GM19467 (cell line): Measurements from ENCODE around the gene STAMBP.
"Not testable (repeated sequence)": the region's sequence is repeated elsewhere in the genome, so short reads cannot be mapped to it uniquely, and the experiment has no call there.

ENCODE experiments used
- ATAC-seq: cut with Tn5 transposase; IDR thresholded peaks from one replicate; pipeline ENCODE4 v1.9.1; 2021; ENCODE audit warnings: mild to moderate bottlenecking, moderate library complexity; ENCODE audit not compliant: unreplicated experiment

Gene STAMBP

DNA sequence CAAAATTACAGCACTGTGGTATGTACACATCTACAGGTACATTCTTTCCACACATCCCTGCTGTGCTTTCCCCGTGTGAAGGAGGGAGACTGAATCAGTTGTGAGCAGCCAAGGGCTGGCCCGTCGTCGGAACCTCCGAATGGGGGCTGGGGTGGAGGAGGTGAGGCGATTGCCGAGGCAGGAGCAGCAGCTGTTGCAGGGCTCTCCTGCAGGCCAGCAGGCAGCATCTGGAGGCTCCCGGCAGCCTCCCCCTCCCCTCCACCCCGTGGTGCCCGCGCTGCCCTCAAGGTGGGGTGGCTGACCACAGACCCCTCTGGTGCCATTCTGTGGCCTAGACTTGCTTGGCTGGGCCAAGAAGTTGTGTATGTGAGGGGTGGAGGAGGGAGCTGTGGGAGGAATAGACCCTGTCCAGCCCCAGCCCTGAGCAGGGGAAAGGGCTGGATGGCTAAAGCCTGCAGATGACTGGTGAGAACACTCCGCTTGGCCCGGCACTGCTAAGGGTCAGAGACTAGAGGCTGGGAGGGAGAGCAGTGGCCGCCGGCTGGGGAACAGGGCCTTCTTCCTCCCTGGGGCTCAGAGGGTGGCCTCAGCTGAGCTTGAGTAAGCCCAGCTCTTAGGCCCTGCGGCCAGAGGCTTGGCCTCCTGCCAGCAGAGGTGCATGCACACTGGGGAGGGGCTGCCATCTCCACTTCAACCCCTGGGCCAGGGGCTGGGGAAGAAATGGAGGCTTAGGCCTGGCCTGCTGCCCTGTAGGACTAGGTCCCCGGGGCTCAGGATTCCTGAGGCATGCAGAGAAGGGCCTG, 7.6 kb downstream of the STAMBP start:
- ATAC-seq, result no peak

DNA sequence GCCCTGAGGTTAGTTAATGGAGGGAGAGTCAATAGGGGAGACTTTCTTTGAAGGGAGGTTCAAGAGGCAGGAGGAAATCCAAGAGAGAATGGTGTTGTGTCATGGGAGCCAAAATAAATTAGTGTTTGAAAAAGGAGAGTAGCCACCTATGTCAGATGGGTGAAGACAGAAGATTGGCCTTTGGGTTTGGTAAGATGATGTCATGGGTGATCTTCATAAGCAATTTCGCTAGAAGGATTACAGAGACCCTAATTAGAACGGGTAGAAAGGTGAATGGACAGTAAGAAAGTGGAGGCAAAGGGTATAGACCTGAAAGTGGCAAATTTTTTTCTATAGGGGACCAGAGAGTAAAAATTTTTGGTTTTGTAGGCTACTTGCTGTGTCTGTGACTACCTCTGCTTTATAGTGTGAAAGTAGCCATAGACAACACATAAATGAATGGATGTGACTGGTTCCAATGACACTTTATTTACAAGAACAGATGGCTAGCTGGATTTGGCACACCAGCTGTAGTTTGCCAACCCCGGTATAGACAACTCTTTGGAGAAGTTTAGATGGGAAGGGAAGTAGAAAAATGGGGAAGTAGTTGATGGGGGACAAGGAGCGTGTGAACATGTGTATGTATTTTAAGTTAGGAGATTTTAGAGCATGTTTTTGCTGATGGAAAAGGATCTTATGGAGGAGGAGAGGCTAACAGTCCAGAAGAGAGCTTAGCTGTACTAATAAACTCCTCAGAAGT, 9.3 kb downstream of the STAMBP start:
- ATAC-seq, result no peak

DNA sequence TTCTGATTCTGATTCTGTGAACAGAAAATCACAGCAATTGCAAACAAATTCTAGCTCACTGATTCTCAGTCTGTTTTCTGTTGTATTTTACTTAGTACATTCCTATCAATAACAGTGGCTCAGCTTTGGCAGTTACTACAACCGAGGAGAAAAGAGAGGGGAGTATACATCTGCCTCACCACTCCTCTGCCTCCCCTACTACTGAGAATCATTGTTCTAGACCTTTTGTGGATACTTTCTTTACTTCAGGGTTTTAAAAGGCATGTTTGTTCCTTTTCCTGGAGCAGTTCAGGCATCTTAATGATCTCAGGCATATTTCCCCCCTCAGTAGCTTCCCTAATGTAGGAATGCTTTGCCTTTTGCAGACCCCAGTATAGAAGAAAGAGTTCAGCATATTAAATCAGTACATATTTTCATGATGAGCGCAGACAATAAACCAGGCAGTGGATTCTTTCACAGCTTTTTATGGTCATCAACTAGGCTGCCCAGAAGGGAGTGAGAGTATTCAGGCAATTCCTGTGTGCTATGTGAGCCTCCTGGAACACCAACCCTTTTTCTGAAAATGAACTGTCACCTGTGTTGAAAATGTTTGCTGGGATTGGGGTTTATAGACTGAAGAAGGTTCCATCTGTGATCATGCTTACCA, 10.3 kb downstream of the STAMBP start:
- no peak for ATAC-seq

DNA sequence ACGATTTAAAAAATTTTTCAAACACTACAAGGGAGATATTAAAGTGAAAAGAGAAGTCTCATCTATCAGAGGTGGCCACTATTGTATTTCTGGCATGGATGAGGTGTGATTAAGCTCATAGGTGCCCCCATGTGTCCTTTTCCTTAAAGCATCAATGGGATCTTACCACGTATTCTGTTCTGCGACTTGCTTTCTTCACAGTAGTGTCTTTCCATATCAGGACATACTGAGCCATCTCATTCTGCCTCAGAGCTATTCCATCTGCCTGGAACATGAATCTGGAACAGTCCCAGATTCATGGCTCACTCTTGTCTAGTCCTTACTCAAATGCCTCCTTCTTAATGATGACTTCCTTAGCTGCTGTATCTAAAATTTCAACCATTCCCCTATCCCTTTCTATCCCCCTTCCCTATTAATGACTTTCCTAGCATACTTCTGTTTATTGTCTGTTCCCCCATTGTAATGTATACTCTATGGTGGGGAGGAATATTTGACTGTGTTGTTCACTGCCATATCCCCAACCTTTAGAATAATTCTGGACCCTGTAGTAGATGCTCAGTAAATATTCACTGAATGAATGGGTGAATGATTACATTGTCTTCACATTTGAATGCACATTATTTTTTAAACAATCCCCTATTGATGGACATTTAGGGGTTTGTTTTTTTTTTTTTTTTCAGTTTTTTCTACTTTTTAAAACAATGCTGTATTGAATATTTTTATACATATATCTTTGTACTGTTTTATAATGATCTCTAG, 11.1 kb downstream of the STAMBP start:
- no peak for ATAC-seq

DNA sequence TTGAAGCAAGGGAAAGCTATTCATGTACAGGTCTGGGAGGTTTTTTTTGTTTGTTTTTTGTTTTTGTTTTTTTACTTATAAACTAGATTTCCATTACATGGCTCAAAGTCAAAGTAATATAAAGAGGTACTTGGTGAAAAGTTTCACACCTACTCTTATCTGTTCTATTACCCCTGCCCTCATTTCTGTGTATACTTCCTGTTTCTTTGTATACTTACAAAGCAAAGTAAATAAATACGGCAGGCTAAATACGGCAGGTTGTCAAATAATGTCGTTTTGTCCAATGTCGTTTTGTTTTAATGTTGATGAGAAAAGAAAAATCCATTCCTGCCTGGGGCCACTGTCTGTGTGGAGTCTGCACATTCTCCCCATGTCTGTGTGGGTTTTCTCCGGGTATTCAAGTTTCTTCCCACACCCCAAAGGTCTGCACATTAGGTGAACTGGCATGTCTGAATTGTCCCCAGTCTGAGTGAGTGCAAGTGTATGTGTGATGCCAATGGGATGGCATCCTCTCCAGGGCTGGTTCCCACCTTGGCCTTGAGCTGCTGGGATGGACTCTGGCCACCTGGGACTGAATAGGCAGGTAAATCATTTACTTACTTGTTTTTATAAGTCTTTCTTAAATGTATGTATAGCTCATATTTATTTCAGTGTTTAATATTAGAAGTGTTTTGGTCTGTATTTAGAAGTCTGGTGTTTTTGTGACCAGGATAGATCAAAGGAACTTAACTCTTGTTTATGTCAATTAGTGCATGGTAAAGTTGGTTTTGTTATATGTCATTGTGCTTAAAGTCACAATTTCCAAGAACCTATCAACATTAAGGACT, 13.4 kb downstream of the STAMBP start:
- ATAC-seq, result no peak

DNA sequence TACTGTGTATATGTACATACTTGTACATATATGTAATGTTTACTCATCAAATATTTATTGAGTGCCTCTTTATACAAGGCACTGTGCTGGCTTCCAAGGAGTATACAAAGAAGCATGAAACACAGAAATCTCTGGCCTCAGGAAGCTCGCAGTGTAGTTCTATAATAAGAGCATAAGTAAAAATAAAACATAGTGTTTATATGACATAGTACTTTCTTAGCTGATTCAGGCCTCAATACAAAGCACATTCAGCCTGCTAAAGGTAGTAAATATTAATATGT, 13.9 kb downstream of the STAMBP start:
- no peak for ATAC-seq

DNA sequence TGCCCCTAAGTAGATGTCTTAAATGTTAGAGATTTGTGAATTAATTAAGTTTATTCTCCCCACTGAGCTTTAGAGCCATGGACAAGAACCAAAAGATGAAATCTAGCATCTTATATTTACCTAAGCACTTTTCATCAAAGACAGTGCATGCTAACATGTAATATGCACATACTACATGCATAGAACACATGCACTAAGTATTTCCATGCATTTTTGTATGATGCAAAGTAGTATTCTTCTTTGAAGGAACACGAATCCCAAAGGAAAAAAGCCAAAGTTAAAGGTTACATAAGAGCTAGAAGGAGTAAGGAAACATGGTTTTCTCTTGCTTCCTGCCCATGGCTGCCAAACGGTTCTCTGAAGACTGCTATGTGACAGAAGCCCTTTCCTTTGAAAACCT, 15.3 kb downstream of the STAMBP start:
- ATAC-seq, result no peak

DNA sequence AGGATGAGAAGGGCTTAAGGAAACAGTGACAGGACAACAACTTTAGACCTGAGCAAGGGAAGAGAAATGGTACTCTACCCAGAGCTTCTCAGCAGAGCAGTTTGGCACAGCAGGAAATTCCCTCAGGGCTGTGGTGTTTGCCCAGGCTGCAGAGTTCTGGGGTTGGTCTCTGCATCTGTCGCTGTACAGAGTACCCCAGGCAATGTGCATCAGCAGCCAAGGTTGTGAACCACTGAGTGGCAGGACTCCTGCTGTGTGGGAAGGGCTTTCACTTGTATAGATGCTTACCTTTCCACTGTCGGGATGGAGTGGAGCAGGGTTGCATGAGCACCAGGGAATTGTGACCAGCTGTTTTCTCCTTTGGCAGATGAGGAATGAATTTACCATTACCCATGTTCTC, 21.2 kb downstream of the STAMBP start:
- no peak for ATAC-seq

DNA sequence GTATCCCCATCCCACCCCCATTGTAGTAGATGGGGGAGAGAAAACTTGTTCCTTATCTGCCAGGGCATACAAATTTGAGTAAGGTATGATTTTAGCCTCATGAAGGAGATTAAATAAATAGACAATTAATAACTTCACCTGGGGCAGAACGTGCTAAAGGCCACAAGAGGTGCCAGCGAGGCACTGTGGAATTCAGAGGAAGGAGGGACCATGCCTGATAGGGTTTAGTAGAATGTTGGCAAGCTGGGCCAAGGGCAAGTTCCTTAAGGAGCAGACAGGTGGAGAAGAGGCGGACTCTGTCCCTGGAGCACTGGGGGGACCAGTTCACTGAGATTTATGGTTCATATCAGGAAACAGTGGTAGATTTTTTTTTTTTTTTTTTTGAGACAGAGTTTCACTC, 22.5 kb downstream of the STAMBP start:
- ATAC-seq, result no peak

DNA sequence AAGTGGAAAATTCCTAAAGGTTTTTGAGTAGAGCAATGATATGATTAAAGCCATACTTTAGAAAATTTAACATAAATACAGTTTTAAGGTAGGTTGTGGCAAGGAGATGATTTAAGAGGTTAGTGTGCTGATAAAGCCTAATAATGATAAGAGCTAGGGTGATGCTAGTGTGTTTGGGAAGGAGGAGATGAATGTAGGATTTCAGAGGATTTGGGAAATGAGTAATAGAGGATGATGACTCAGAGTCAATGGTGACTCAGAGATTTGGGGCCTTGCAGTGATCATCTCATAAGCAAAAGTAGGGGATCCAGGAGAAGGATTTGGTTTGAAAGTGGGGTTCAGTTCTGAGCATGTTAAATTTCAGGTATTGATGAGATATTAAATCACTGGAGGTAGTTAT, 23.3 kb downstream of the STAMBP start:
- ATAC-seq, result no peak

DNA sequence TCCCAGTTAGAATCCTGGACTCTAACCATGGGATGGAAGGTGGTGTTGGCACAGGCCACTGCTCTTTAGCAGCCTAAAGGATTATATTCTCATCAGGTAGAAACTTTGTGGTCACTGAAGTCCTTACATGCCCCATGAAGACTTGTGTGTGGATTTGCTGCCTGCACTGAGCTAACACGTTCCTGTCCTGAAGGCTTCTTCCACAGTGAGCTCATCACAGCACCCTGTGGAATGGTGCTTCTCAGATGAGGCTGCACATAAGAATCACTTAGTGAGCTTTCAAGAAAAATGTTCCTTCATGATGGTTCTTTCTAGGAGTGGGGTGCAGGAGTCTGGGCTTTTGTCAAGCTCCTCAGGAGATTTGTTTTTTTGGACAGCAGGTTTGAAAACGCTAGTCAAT, 26.8 kb downstream of the STAMBP start:
- no peak for ATAC-seq

DNA sequence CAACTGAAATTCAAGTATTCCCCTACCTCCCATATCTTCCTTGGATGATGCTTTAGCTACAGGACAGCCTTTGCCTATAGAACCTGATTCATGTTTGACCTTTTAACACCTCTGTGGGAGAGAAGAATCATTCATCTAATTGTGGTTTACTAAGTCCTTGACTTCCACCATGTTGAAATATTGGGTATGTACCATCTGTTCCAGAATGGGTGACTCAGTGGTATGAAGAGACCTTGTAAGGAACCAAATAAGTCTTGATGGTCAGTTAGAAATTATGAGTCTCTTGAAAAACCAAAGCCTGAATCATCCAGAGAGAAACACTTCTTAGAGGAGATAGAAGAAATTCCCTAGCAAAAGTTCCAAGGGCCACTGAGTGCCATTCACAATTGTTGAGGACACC, 27.5 kb downstream of the STAMBP start:
- ATAC-seq, result no peak

DNA sequence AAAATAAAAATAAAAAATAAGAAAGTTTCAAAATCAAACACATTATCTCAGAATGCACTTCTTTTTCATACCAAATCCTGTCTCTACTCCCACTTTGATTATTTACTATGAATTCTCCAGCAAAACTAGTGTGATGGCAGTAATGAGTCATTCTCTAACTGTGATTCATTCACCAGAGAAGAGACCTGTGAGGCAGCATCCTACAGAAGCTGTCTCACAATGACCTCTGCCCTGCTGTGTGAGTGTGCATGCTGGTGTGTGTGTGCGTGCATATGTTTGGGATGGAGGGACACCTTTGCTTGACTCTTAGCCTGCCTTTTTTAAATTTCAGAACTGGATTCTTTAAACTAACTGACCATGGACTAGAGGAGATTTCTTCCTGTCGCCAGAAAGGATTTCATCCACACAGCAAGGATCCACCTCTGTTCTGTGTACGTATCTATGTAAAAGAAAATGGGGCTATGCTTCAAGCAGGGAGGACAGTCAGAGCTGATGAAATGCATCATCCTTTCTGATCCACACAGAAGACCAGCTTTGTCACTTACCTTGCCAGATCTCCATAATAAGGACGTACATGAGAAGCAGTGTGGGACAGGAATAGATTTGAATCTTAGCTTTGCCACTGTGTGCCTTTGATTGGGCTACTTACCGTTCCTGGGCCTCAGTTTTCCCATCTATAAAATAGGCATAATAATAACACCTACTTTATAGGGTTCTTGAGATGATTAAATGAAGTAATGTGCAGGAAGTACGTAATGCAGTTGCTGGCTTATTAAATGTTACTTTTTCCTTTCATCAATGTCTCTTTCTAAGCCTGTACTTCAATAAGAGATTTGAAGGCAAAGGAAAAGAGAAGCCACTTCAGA, 31.2 kb downstream of the STAMBP start:
- ATAC-seq, result no peak

DNA sequence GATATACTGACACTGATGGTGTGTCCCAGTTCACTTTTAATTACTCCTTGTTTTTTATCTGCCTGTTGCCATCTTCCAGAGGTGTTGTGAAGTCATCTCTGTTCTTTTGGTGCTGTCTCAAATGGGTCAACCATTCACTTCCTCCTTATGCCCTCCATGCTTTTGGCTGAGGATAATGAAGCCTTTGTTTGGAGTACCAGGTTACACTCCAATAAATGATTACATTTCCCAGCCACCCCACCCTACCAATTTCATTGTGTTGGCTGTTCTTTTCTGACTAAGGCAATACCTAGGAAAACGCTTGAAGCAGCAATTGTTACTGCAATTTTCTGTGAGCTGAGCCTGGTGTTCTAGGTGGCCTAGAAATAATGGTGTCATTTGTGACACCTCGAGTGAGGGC, 34.2 kb downstream of the STAMBP start:
- ATAC-seq, result no peak

DNA sequence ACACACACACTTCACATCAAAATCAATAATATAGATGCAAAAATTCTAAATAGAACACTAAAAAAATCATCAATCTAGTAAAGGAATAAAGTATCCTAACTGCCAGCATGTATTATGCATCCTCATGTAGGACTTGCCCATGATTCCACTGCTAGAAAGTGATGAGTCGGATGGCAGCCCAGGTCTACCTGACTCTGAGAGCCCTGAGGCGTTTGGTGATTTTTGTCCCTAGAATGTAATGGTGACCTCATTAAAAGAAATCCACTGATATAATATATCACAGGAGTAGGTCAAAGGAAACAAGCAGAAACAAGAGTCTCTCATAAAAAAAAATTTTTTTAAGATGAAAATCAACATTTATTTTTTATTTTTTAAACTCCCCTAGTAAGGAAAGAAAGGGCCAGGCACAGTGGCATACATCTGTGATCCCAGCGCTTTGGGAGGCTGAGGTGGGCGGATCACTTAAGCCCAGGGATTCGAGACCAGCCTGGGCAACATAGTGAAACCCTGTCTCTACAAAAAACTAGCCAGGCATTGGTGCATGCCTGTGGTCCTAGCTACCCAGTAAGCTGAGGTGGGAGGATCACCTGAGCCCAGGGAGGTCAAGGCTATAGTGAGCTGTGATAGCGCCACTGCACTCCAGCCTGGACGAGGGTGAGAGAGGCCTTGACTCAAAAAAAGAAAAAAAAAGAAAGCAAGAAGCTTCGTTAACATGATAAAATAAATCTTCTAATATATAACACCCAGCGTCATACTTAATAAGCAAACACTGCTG, 39.6 kb downstream of the STAMBP start:
- ATAC-seq, result no peak

DNA sequence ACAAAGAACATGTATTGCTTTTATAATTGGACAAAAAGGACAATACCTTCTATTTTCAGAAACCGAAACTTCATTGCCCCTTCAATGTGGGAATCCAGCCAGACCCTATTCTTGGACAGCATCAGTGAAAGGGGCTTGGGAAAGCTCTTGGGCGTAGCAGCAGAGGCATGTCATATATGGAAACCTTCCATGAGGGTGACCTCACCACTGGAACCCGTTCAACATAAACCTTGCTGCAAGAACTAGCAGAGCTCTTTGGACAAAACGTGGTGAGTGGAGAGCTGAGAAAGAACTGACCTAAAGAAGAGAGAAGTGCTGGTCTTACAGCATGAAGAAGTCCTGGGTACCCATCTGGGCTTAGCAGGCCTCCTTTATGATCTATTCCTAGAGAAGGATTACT, 41.3 kb downstream of the STAMBP start:
- no peak for ATAC-seq

DNA sequence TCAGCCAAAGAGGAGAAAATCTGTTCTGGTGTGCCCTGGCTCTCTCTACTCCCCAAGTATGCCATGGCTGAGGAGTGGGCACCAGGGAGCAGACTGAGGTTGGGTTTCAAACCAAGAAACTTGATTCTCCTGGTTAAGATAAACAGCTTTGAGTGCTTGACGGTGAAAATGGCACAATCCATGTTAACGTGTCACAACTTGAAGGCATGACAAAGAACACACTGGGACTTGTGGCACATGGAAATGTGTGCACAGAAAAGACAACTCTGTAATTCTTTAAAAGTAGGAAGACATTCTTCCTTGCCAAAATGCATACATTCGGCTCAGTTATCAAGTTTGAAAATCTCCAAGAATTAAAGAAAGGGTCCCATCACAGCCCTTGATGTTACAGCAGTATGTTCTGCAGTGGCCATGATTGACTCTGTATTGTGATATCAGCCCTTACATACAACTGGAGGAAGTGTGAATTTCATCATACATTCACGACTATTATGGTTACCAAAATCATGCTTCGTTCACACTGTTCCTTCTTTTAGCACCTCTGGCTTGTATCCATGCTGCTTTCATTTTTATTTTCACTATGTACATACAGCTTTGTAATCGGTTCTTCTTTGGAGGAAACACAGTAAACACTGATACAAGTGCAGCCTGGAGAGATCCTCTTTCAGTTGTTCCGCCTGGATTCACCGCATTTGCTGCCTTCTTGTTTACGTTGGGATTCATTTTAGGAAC, 48.5 kb downstream of the STAMBP start:
- ATAC-seq, result no peak

DNA sequence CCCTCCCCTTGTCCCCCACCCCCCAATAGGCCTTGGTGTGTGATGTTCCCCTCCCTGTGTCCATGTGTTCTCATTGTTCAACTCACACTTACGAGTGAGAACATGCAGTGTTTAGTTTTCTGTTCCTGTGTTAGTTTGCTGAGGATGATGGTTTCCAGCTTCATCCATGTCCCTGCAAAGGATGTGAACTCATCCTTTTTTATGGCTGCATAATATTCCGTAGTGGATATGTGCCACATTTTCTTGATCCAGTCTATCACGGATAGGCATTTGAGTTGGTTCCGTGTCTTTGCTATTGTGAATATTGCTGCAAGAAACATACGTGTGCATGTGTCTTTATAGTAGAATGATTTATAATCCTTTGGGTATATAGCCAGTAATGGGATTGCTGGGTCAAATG, 49.2 kb downstream of the STAMBP start:
- ATAC-seq, result not testable (repeated sequence)
